Spleen (tissue), 11 donors: Measurements from ENCODE around the gene CCDC148. TPM values are rescaled to one million over a fixed set of nuclear protein-coding genes. Genes with fewer than 3 reads are reported as not detected.

Experiments
- DNase-seq: peaks from one replicate; pipeline ENCODE4 v3.0.0-alpha.2; 2020
- H3K27ac ChIP-seq, 8 donors: fragments of 200-600 bp; sonication (generic) in 7 of 8; 1 replicate in 4 of 8; 2 replicates in 4 of 8; pipeline versions ENCODE4 v1.5.0 to v1.8.0; 2016 to 2021; ENCODE audit warnings: inconsistent platforms in 4 of 8, mild to moderate bottlenecking in 4 of 8, moderate library complexity in 1 of 8
- H3K27me3 ChIP-seq, 7 donors: fragments of 200-600 bp; sonication (generic) in 6 of 7; replicated peaks in 1 of 7; 1 replicate in 4 of 7; 2 replicates in 3 of 7; pipeline versions ENCODE4 v1.5.0 to v1.8.0; 2016 to 2021; ENCODE audit warnings: inconsistent platforms in 3 of 7, mild to moderate bottlenecking in 1 of 7
- H3K36me3 ChIP-seq, 6 donors: fragments of 200-600 bp; sonication (generic) in 5 of 6; 1 replicate in 4 of 6; 2 replicates in 2 of 6; pipeline versions ENCODE4 v1.5.0 to v1.8.0; 2016 to 2021; ENCODE audit warnings: inconsistent platforms in 2 of 6
- H3K4me1 ChIP-seq, 6 donors: fragments of 200-600 bp; sonication (generic) in 5 of 6; 1 replicate in 3 of 6; 2 replicates in 3 of 6; pipeline versions ENCODE4 v1.5.0 to v1.8.0; 2016 to 2021; ENCODE audit warnings: inconsistent platforms in 3 of 6
- H3K4me3 ChIP-seq, 8 donors: fragments of 200-600 bp; sonication (generic) in 7 of 8; 1 replicate in 4 of 8; 2 replicates in 4 of 8; pipeline versions ENCODE4 v1.5.0 to v1.8.0; 2016 to 2021; ENCODE audit warnings: inconsistent platforms in 4 of 8, mild to moderate bottlenecking in 4 of 8, moderate library complexity in 2 of 8
- H3K9me3 ChIP-seq, 8 donors: fragments of 200-600 bp; sonication (generic) in 7 of 8; 1 replicate in 4 of 8; 2 replicates in 4 of 8; pipeline versions ENCODE4 v1.5.0 to v1.8.0; 2016 to 2021; ENCODE audit warnings: inconsistent platforms in 4 of 8
- POLR2A ChIP-seq, 3 donors: fragments of 450-650 bp; IDR thresholded peaks; one replicate each; pipeline ENCODE4 v1.5.1; 2017; ENCODE audit warnings: antibody characterized with exemption in 3 of 3, mild to moderate bottlenecking in 1 of 3
- POLR2AphosphoS5 ChIP-seq, 3 donors: sonication (generic); formaldehyde crosslinking; IDR thresholded peaks; one replicate each; pipeline ENCODE4 v1.5.1; 2017; ENCODE audit warnings: antibody characterized with exemption in 3 of 3
- WGBS, 5 donors: extraction: QIAGEN DNeasy Blood & Tissue Kit in 3 of 5; methylation state at CpG; one replicate each; pipeline versions ENCODE4 v1.1.5 to v1.1.7; 2013 to 2018; 5-methylcytosine and 5-hydroxymethylcytosine counted together
- intact Hi-C: fragments of 100-400 bp; cut with DNase I; formaldehyde crosslinking; loops from one replicate; pipeline ENCODE4 v1.15.0; 2023; ENCODE audit warnings: low total_unique reads
- polyA plus RNA-seq, 3 donors: library from polyadenylated mRNA; stranded (reverse); fragments of 200-250 nt; gene quantifications; one replicate each; pipeline ENCODE4 v1.2.1, GENCODE V29; 2013
- total RNA-seq, 7 donors: library from RNA; depleted of rRNA in 3 of 7; stranded (reverse); fragments of >200 nt in 3 of 7; fragmentation: NEBNext Ultra II Directional in 4 of 7; extraction: Animal tissue kit (Norgen Biotek cat#: 25700) in 4 of 7; gene quantifications; one replicate each; pipeline versions ENCODE4 v1.1.0 to v1.2.1, GENCODE V29; 2016 to 2021
- TF ChIP-seq, protein P1 (sequence below), 11 experiments: fragments of 200-600 bp in 7 of 11; fragments of 450-650 bp in 4 of 11; sonication (generic) in 4 of 11; IDR thresholded peaks in 8 of 11; conservative IDR thresholded peaks in 3 of 11; 1 replicate in 7 of 11; 2 replicates in 4 of 11; pipeline versions ENCODE4 v1.4.0 to v1.8.0; 2016 to 2021; ENCODE audit warnings: antibody characterized with exemption in 11 of 11, inconsistent platforms in 4 of 11, mild to moderate bottlenecking in 1 of 11
- donor health status: healthy with polysubstance abuse.
- donor health status: DM: no; HTN: no; CAD: no; lungs with moderate emphysema.
- donor health status: DM: no; HTN: no; CAD: no.
- donor health status: Bipolar disorder and iron deficiency.
- donor health status: healthy.
- donor health status: DM: no; HTN: no; CAD: no.
- donor health status: DM: yes; HTN: yes; CAD: no.

The CCDC148 gene
- total and polyA plus RNA-seq, 10 donors = 0.07 to 0.79 (median 0.46) TPM

DNA sequence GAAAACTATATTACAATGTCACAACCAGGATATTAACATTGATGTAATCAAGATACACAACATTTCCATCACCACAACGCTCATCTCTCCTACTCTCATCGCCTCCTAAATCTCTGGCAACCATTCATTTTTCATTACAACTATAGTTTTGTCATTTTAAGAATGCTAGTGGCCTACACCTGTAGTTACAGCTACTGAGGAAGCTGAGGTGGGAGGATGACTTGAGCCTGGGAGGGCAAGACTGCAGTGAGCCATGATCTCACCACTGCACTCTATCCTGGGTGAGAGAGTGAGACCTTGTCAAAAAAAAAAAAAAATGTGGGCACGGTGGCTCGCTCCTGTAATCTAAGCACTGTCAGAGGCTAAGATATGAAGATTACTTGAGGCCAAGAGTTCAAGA, 10.7 kb upstream of the CCDC148 start:
- Histone ChIP-seq H3K4me1 (no peaks in the 10 kb centered on the region), H3K36me3 (peaks cover 0 to 12% (median 0%) of the 10 kb centered on the region in 6 donors), H3K27ac (no peak overlapping the region), H3K27me3 (no peaks in the 10 kb centered on the region), H3K4me3 (no peak overlapping the region), H3K9me3 (no peaks in the 10 kb centered on the region)
- TF ChIP-seq POLR2AphosphoS5 (IDR thresholded peaks at IDR 0.05) = no peak
- TF ChIP-seq, protein P1, sequence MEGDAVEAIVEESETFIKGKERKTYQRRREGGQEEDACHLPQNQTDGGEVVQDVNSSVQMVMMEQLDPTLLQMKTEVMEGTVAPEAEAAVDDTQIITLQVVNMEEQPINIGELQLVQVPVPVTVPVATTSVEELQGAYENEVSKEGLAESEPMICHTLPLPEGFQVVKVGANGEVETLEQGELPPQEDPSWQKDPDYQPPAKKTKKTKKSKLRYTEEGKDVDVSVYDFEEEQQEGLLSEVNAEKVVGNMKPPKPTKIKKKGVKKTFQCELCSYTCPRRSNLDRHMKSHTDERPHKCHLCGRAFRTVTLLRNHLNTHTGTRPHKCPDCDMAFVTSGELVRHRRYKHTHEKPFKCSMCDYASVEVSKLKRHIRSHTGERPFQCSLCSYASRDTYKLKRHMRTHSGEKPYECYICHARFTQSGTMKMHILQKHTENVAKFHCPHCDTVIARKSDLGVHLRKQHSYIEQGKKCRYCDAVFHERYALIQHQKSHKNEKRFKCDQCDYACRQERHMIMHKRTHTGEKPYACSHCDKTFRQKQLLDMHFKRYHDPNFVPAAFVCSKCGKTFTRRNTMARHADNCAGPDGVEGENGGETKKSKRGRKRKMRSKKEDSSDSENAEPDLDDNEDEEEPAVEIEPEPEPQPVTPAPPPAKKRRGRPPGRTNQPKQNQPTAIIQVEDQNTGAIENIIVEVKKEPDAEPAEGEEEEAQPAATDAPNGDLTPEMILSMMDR (IDR thresholded peaks at IDR 0.05 in 8 of 11, conservative IDR thresholded peaks at IDR 0.05 in 3 of 11) = no peak
- 86 to 96% (median 90%) methylated on average over 4 of the region's 4 CpGs for WGBS, 5 donors
- DNase-seq = no peak
- intact Hi-C loops = loop anchor here (10.0 kb wide), 1 partner anchor 278 kb away; no protein-coding TSS in a partner anchor

DNA sequence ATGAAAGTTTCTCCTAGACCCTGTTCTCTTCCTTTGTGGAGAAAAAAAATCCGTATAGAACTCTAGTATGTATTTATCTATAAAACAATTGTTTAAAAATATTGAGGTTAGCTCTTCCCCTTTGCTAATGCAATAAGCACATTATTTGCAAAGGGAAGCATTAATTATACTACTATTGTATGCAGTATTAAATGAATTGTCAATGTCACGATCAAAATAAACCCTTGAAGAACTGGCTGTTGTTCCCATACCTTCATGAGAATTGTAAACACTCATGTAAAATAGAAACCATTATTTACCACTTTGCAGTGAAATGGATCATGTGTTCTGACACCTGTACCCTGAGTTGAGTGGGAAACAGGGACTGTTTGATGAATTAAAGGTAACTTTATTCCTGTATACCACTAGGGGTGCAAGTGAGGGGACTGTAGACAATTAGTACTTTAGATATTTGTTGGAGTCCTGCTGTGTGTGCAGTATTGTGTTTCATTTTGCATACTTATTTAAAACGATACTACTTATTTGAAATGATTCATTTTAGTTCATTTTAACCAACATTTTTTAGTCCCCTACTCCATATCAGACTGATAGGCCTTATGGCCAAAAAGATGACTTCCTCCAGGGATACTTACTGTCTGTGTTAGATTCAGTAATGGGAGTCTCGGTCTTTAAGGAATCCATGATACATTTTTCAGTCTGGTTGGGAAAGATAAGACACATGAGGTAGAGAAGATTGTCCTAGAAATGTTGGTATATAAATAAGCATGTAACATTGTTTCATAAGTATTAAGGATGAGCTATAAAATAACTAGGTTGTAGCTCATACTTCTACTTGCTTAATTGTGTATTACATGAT, 8.1 kb upstream of the CCDC148 start:
- TF ChIP-seq, protein P1 (IDR thresholded peaks at IDR 0.05 in 8 of 11, conservative IDR thresholded peaks at IDR 0.05 in 3 of 11) = peak in 5 of 11 experiments; percentile 15 to 49 (median 28)
- TF ChIP-seq POLR2AphosphoS5 (IDR thresholded peaks at IDR 0.05) (no peak), POLR2A (IDR thresholded peaks at IDR 0.05) (no peak)
- intact Hi-C loops = loop anchor here (10.0 kb wide), 1 partner anchor 280 kb away; no protein-coding TSS in a partner anchor
- 78 to 89% (median 88%) methylated on average over 4 of the region's 4 CpGs for WGBS, 5 donors
- H3K9me3 ChIP-seq = no peaks in the 10 kb centered on the region
- no peak for DNase-seq
- no peaks in the 10 kb centered on the region for H3K27me3 ChIP-seq
- H3K27ac ChIP-seq = no peak overlapping the region
- H3K36me3 ChIP-seq = peaks cover 0 to 5% (median 0%) of the 10 kb centered on the region in 6 donors
- H3K4me3 ChIP-seq = no peak overlapping the region
- peaks cover 0 to 12% (median 7%) of the 10 kb centered on the region in 6 donors for H3K4me1 ChIP-seq

DNA sequence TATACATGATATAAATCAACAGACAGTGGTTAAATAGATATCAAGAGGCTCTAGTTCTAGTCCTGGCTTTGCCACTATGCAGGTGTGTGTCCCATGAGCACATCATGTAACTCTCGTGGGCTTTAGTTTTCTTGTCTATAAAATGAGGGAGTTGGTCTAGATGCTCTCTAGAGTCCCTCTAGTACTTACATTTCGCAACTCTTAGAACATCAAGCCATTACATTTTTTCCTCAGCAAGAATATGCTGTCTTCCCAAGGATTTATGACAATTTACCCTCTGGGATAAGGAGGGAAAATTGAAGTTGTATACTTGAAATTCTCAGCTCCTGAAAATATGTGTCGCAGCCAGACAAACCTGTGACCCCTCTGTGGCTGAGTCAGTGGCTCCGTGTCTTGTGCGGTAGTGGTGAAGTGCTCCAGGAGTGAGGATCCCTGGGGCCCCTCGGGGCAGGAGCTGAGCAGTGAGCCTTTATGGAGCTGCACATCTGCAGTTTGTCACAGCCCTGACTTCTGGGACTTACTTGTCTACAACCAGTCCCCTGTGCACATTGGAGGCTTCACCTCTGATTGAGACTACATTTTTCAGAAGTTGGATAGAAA, 7.0 kb upstream of the CCDC148 start:
- Histone ChIP-seq H3K27me3 (peaks cover 0 to 5% (median 0%) of the 10 kb centered on the region in 7 donors), H3K36me3 (no peaks in the 10 kb centered on the region), H3K27ac (no peak overlapping the region), H3K4me1 (peaks cover 6 to 22% (median 15%) of the 10 kb centered on the region in 6 donors), H3K9me3 (no peaks in the 10 kb centered on the region), H3K4me3 (no peak overlapping the region)
- WGBS, 5 donors = 90 to 94% (median 91%) methylated on average over 6 of the region's 6 CpGs
- TF ChIP-seq POLR2AphosphoS5 (IDR thresholded peaks at IDR 0.05) = no peak
- no peak for TF ChIP-seq POLR2A (IDR thresholded peaks at IDR 0.05)
- TF ChIP-seq, protein P1 (IDR thresholded peaks at IDR 0.05 in 8 of 11, conservative IDR thresholded peaks at IDR 0.05 in 3 of 11) = no peak
- no peak for DNase-seq
- intact Hi-C loops = loop anchor here (10.0 kb wide), 1 partner anchor 281 kb away; no protein-coding TSS in a partner anchor
